Astrocyte of the cerebellum (primary cell): ENCODE data around the gene KISS1.
A peak's percentile ranks its signal among the peaks of the same experiment; 100 is the strongest.

Experiments
- DNase-seq: peaks from one replicate; pipeline ENCODE4 v3.0.0-alpha.2; 2011; ENCODE audit warnings: low read depth
- H3K4me3 ChIP-seq: 2 replicates; pipeline ENCODE4 v1.5.1; 2011; ENCODE audit warnings: mild to moderate bottlenecking, low read depth, low read length, moderate library complexity
- in situ Hi-C: cut with HindIII; loops from 2 replicates; pipeline ENCODE4 v1.10.0; 2017; ENCODE audit warnings: low sequenced_read_pairs
- TF ChIP-seq, protein P1 (sequence below): IDR thresholded peaks from 2 replicates; pipeline ENCODE4 v1.5.1; 2012; ENCODE audit warnings: low read length, low read depth, moderate library complexity, mild to moderate bottlenecking; ENCODE audit errors: missing control alignments

KISS1 gene

DNA sequence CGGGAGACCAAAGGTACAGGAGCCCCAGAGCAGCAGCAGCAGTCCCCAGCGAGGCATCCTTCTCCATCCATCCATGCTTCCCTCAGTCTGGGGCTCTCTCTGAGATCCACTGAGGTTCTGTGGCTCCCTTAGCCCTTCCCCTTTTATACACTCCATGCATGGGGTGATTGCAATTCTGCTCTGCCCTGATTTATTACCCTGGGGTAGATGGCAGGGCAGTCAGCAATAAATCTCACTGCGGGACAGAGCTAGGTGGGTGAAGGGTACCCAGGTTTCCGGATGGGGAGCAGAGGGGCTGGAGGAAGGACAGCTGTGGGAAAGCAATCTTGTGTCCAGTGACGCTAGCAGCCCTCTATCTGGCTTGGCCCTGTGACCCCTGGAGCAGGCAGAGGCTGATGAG, 30.1 kb downstream of the KISS1 start, which contains the start of gene REN:
Gene REN, minus strand, starts transcription at position 119 of the 400 bp plus-strand sequence. Its CDS starts 44 bp downstream, at position 75.
- H3K4me3 ChIP-seq, result no peak within 1 kb of the TSS
- TF ChIP-seq, protein P1, sequence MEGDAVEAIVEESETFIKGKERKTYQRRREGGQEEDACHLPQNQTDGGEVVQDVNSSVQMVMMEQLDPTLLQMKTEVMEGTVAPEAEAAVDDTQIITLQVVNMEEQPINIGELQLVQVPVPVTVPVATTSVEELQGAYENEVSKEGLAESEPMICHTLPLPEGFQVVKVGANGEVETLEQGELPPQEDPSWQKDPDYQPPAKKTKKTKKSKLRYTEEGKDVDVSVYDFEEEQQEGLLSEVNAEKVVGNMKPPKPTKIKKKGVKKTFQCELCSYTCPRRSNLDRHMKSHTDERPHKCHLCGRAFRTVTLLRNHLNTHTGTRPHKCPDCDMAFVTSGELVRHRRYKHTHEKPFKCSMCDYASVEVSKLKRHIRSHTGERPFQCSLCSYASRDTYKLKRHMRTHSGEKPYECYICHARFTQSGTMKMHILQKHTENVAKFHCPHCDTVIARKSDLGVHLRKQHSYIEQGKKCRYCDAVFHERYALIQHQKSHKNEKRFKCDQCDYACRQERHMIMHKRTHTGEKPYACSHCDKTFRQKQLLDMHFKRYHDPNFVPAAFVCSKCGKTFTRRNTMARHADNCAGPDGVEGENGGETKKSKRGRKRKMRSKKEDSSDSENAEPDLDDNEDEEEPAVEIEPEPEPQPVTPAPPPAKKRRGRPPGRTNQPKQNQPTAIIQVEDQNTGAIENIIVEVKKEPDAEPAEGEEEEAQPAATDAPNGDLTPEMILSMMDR, result no peak
- no peak for DNase-seq
- in situ Hi-C loops, result no loop called here

DNA sequence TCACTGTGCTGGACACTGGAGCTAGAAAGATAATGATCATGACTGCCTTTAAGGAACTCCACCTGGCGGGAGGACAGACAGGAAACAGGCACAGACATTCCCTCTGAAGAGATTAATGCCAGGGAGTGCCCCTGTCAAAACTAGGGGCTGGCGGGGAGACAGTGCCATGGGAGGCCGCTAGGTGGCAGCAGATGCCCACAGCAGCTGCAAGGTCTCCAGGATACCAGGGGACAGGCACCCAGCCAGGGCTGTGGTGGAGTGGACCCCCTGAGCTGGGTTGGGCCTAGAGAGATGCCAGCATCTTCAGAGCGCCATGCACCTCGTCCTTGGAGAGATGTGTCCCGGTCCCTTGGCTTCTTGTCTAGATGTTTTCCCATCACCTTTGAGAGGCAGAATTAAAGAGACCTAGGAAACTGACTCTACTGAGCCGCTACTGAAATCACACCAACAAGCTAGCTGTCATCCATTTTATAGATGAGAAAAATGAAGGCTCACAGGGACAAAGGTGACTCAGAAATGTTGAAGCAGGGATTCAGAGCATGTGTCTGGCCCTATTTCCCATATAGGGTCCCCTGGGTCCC, 33.7 kb downstream of the KISS1 start:
- peak; percentile 16 for DNase-seq
- H3K4me3 ChIP-seq, result no peak overlapping the region
- TF ChIP-seq, protein P1, result peak; percentile 99
- in situ Hi-C loops, result no loop called here

DNA sequence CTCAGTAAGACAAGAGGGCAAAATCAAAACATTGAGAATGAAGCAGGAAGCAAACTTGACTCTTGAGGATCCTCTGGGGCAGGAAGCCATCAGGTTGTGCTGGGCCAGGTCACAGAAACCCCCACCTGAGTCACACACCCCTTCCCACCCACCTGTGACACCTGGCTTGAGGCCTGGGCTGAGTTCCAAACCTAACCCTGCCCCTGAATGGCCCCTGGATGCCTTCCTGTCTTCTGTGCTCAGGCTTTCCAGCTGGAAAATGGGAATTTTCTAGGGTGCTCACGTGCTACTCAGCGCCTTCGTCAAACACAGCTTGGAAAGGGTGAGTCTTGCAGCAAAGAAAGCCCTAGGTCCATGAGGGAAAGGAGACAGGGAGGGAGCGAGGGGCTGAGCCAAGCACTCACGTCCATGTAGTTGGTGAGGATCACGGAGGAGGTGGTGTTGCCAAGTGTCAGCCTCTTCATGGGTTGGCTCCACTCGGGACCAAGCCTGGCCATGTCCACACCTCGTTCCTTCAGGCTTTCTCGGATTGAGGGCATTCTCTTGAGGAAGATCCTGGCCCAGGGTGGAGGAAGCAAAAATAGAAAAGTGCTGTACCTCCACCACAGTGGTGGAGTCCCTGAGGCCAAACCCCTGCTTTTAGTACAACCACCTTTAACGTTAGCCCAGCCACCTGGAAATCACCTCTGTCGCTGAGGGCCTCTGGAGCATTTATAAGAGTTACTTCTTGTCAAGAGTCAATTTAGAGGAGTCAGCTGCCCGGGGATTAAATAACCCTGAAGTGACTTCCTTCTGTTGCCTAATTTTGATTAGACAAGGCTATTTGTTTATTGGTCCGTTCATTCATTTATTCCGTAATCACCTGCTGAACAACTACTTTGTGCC, 34.4 kb downstream of the KISS1 start:
- DNase-seq, result no peak
- H3K4me3 ChIP-seq, result no peak overlapping the region
- in situ Hi-C loops, result no loop called here
- TF ChIP-seq, protein P1, result no peak

DNA sequence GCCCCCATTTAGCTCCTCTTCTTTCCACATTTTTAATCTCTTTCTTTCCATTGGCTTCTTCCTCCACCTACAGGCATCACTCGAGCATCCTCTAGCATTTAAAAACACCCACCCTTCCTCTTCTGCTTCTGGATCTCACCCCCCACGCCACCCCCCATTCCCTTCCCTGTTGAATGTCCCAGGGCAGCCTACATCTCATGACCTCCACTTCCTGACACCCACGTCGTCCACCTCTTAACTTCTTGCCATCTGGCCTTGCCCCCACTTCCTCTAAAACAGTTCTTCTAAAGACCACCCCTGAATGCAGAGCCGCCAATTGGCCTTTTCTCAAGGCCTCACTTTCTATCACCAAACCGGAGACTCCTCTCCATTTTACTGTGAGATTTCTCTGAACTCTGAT, 38.3 kb downstream of the KISS1 start:
- in situ Hi-C loops, result loop anchor here (5.0 kb wide), 1 partner anchor 54 kb away; the partner anchor contains the start of gene GOLT1A
- no peak overlapping the region for H3K4me3 ChIP-seq
- DNase-seq, result no peak
- TF ChIP-seq, protein P1, result no peak

DNA sequence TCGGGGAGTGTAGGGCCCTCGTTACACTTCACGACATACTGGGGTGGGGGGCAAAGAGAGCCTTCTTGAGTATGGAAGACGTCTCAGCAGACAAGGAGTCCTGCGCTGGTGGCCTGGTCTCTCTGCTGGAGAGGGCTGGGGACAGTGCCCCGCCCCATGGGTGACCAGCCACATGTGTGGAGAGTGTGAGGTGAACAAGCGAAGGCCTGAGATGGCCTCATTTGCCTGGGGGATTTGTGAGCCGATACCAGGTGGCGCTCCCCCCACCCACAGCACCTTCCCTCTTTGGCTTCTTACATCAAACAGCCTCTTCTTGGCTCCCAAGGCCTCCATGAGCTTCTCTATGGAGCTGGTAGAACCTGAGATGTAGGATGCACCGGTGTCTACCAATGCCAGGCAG, 40.4 kb downstream of the KISS1 start:
- H3K4me3 ChIP-seq, result no peak overlapping the region
- in situ Hi-C loops, result loop anchor here (5.0 kb wide), 1 partner anchor 56 kb away; the partner anchor contains the start of gene GOLT1A
- TF ChIP-seq, protein P1, result no peak
- no peak for DNase-seq

DNA sequence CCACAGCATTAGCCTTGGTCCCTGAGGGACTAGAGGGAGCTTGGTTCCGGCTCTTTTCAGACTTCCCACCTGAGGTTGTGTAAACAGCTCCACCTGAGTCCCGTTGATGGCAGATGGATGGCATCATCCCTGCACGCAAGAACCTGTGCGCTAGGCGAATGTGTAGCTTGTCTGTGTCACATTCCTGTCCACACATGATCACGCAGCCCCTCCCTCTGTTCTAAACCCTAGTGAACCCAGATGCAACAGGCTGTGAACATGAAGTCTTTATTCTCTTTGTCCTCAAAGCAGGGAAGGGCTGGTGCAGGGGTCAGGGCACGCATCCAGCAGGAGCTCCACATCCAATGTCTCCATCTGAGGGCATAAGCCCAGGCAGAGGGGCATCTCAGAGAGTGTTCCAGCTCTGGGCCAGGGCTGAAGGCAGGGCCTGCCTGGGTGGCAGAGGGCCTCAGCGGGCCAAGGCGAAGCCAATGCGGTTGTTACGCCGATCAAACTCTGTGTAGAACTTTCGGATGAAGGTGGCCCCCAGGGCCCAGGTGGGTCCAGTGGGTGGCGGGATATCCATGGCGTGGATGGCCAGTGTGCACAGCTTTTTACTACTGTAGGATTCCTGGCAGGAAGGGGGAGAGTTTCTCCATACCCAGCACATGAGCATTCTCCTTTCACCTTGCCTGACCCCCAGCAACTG, 41.6 kb downstream of the KISS1 start:
- in situ Hi-C loops, result loop anchor here (5.0 kb wide), 1 partner anchor 58 kb away; the partner anchor contains the start of gene GOLT1A
- DNase-seq, result no peak
- TF ChIP-seq, protein P1, result no peak
- H3K4me3 ChIP-seq, result no peak overlapping the region
